Neural cell (in vitro differentiated cells): Measurements from ENCODE around the gene CDH4. TPM values are rescaled to one million over a fixed set of nuclear protein-coding genes. Genes with fewer than 3 reads are reported as not detected.

ENCODE experiments used
- H2AFZ ChIP-seq: fragments of 200-600, 300-800 bp; sonication (generic), shearing (Covaris generic); 2 replicates; pipeline ENCODE4 v1.6.0; 2014; ENCODE audit warnings: low read depth, mild to moderate bottlenecking, antibody characterized with exemption, low read length, moderate library complexity
- H3F3A ChIP-seq: fragments of 200-600 bp; shearing (Covaris generic); 2 replicates; pipeline ENCODE4 v1.6.1; 2016; ENCODE audit warnings: mild to moderate bottlenecking, moderate library complexity, mixed read lengths, antibody characterized with exemption, low read length; ENCODE audit not compliant: insufficient read depth, poor library complexity, severe bottlenecking
- H3K27ac ChIP-seq: fragments of 200-600, 300-800 bp; sonication (generic), shearing (Covaris generic); 2 replicates; pipeline ENCODE4 v1.5.1; 2014; ENCODE audit warnings: mild to moderate bottlenecking, low read length, moderate library complexity
- H3K27me3 ChIP-seq: fragments of 300-800, 200-600 bp; sonication (generic), shearing (Covaris generic); 2 replicates; pipeline ENCODE4 v1.6.0; 2014; ENCODE audit warnings: mild to moderate bottlenecking, low read depth, low read length, moderate library complexity; ENCODE audit not compliant: insufficient read depth
- H3K36me3 ChIP-seq: fragments of 300-800, 200-600 bp; sonication (generic), shearing (Covaris generic); 2 replicates; pipeline ENCODE4 v1.5.1; 2014; ENCODE audit warnings: mild to moderate bottlenecking, antibody characterized with exemption, low read length, moderate library complexity; ENCODE audit not compliant: insufficient read depth
- H3K4me2 ChIP-seq: fragments of 300-800, 200-600 bp; sonication (generic), shearing (Covaris generic); 2 replicates; pipeline ENCODE4 v1.6.0; 2014; ENCODE audit warnings: mild to moderate bottlenecking, low read length
- H3K4me3 ChIP-seq: fragments of 300-800, 200-600 bp; sonication (generic), shearing (Covaris generic); 2 replicates; pipeline ENCODE4 v1.5.1; 2014; ENCODE audit warnings: mild to moderate bottlenecking, low read length, moderate library complexity
- H3K79me2 ChIP-seq: fragments of 200-600 bp; shearing (Covaris generic); replicated peaks from 2 replicates; pipeline ENCODE4 v1.6.0; 2014; ENCODE audit warnings: mild to moderate bottlenecking, low read length, moderate library complexity; ENCODE audit not compliant: insufficient read depth
- H3K9ac ChIP-seq: fragments of 300-800, 200-600 bp; sonication (generic), shearing (Covaris generic); 2 replicates; pipeline ENCODE4 v1.6.1; 2016; ENCODE audit warnings: mild to moderate bottlenecking, low read length, mixed read lengths
- H3K9me2 ChIP-seq: fragments of 200-600 bp; shearing (Covaris generic); 2 replicates; pipeline ENCODE4 v1.6.1; 2016; ENCODE audit warnings: mild to moderate bottlenecking, low read length, mixed read lengths; ENCODE audit not compliant: insufficient read depth
- H3K9me3 ChIP-seq: fragments of 200-600, 300-800 bp; sonication (generic), shearing (Covaris generic); 2 replicates; pipeline ENCODE4 v1.6.1; 2016; ENCODE audit warnings: mild to moderate bottlenecking, mixed run types, low read length, moderate library complexity, mixed read lengths
- H4K20me1 ChIP-seq: fragments of 200-600 bp; shearing (Covaris generic); 2 replicates; pipeline ENCODE4 v1.6.1; 2016; ENCODE audit warnings: mild to moderate bottlenecking, mixed run types; ENCODE audit not compliant: insufficient read depth
- CTCF ChIP-seq: fragments of 450-650 bp; IDR thresholded peaks from 2 replicates; pipeline ENCODE4 v1.5.1; 2014; ENCODE audit warnings: antibody characterized with exemption, mild to moderate bottlenecking, moderate library complexity; ENCODE audit not compliant: poor library complexity, severe bottlenecking
- EP300 ChIP-seq: fragments of 450-650 bp; conservative IDR thresholded peaks from 2 replicates; pipeline ENCODE4 v1.6.1; 2014; ENCODE audit warnings: antibody characterized with exemption, mild to moderate bottlenecking, moderate library complexity; ENCODE audit not compliant: poor library complexity, severe bottlenecking
- EZH2 ChIP-seq: fragments of 200-600, 300-800 bp; shearing (Covaris generic), sonication (generic); IDR thresholded peaks from 2 replicates; pipeline ENCODE4 v1.6.1; 2014; ENCODE audit warnings: antibody characterized with exemption, low read length, borderline replicate concordance, mild to moderate bottlenecking; ENCODE audit not compliant: insufficient read depth, poor library complexity, severe bottlenecking
- MXI1 ChIP-seq: fragments of 450-650 bp; conservative IDR thresholded peaks from 2 replicates; pipeline ENCODE4 v1.6.1; 2014; ENCODE audit warnings: antibody characterized with exemption, mild to moderate bottlenecking; ENCODE audit not compliant: poor library complexity, severe bottlenecking
- POLR2AphosphoS5 ChIP-seq: IDR thresholded peaks from 2 replicates; pipeline ENCODE4 v1.6.1; 2012
- RAD21 ChIP-seq: fragments of 450-650 bp; conservative IDR thresholded peaks from 2 replicates; pipeline ENCODE4 v1.6.1; 2014; ENCODE audit warnings: antibody characterized with exemption, mild to moderate bottlenecking, moderate library complexity
- SMC3 ChIP-seq: fragments of 450-650 bp; conservative IDR thresholded peaks from 2 replicates; pipeline ENCODE4 v1.6.1; 2014; ENCODE audit warnings: antibody characterized with exemption, mild to moderate bottlenecking, moderate library complexity; ENCODE audit not compliant: poor library complexity
- TAF1 ChIP-seq: IDR thresholded peaks from 2 replicates; pipeline ENCODE4 v1.6.1; 2012; ENCODE audit warnings: low read depth
- polyA plus RNA-seq: library from polyadenylated mRNA; depleted of rRNA; stranded (reverse); fragments of >200 nt; gene quantifications from 2 replicates; pipeline ENCODE4 v1.2.3, GENCODE V29; 2014
- TF ChIP-seq, protein P1 (sequence below): IDR thresholded peaks from 2 replicates; pipeline ENCODE4 v1.6.1; 2012; ENCODE audit warnings: borderline replicate concordance

Gene CDH4
- polyA plus RNA-seq, 1 donor from 2014 or later, result 24.6 TPM

- H3K27me3 ChIP-seq, result no peaks in the 10 kb centered on the region
- no peak overlapping the region for H3K9ac ChIP-seq
- TF ChIP-seq EZH2 (no peak), CTCF (peak; percentile 89), EP300 (no peak), SMC3 (peak; percentile 90), RAD21 (peak; percentile 90), MXI1 (peak; percentile 46), POLR2AphosphoS5 (no peak)
- H3K4me3 ChIP-seq, result no peak overlapping the region
- H3K9me3 ChIP-seq, result no peaks in the 10 kb centered on the region
- H3F3A ChIP-seq, result no peaks in the 10 kb centered on the region
- H3K79me2 ChIP-seq, result no peaks in the 10 kb centered on the region
- H2AFZ ChIP-seq, result no peak overlapping the region
- no peaks in the 10 kb centered on the region for H3K36me3 ChIP-seq
- H3K9me2 ChIP-seq, result no peaks in the 10 kb centered on the region
- no peak overlapping the region for H3K4me2 ChIP-seq
- no peaks in the 10 kb centered on the region for H4K20me1 ChIP-seq
- no peak overlapping the region for H3K27ac ChIP-seq
Observed at GRCh38 chr20:61886721-61887595, 634.9 kb downstream of the CDH4 start.

DNA sequence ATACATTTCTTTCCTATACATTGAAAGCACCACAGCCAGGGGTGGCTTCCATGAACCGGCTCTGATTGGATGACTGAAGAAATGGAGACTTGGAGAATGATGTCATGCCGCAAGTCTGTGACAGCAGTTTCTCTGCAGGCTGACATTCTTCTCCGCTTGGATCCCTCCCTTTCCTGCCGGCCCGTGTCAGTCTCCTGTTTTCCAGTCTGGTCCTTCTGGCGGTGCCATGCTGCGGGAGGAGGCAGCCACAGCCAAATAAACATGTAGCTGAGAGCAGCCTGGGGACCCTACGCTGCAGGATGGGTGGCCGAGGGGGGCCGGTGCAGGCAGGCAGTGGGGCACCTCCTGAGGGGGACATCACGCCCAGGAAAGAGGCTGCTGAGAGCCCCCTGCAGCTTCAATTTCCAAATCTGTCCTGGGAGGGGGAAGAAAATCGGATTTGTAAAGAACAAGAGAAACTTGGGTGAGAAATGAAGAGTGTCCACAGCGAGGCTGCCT lies 635.6 kb downstream of the CDH4 start:
- no peak overlapping the region for H2AFZ ChIP-seq
- H3K9me2 ChIP-seq, result no peaks in the 10 kb centered on the region
- no peaks in the 10 kb centered on the region for H4K20me1 ChIP-seq
- no peak overlapping the region for H3K9ac ChIP-seq
- no peaks in the 10 kb centered on the region for H3F3A ChIP-seq
- H3K27ac ChIP-seq, result no peak overlapping the region
- TF ChIP-seq EZH2 (no peak), EP300 (no peak), MXI1 (no peak), TAF1 (no peak), POLR2AphosphoS5 (no peak), CTCF (no peak), SMC3 (no peak), RAD21 (no peak)
- TF ChIP-seq, protein P1, sequence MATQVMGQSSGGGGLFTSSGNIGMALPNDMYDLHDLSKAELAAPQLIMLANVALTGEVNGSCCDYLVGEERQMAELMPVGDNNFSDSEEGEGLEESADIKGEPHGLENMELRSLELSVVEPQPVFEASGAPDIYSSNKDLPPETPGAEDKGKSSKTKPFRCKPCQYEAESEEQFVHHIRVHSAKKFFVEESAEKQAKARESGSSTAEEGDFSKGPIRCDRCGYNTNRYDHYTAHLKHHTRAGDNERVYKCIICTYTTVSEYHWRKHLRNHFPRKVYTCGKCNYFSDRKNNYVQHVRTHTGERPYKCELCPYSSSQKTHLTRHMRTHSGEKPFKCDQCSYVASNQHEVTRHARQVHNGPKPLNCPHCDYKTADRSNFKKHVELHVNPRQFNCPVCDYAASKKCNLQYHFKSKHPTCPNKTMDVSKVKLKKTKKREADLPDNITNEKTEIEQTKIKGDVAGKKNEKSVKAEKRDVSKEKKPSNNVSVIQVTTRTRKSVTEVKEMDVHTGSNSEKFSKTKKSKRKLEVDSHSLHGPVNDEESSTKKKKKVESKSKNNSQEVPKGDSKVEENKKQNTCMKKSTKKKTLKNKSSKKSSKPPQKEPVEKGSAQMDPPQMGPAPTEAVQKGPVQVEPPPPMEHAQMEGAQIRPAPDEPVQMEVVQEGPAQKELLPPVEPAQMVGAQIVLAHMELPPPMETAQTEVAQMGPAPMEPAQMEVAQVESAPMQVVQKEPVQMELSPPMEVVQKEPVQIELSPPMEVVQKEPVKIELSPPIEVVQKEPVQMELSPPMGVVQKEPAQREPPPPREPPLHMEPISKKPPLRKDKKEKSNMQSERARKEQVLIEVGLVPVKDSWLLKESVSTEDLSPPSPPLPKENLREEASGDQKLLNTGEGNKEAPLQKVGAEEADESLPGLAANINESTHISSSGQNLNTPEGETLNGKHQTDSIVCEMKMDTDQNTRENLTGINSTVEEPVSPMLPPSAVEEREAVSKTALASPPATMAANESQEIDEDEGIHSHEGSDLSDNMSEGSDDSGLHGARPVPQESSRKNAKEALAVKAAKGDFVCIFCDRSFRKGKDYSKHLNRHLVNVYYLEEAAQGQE, result no peak
- H3K4me3 ChIP-seq, result no peak overlapping the region
- no peaks in the 10 kb centered on the region for H3K36me3 ChIP-seq
- H3K9me3 ChIP-seq, result no peaks in the 10 kb centered on the region
- H3K27me3 ChIP-seq, result no peaks in the 10 kb centered on the region
- H3K79me2 ChIP-seq, result no peaks in the 10 kb centered on the region
- no peak overlapping the region for H3K4me2 ChIP-seq
